RPMI8226 (cell line): ENCODE results near the gene MEDAG.

Experiments used
- DNase-seq: peaks from one replicate; pipeline ENCODE4 v3.0.0-alpha.2; 2015

Gene MEDAG

DNA sequence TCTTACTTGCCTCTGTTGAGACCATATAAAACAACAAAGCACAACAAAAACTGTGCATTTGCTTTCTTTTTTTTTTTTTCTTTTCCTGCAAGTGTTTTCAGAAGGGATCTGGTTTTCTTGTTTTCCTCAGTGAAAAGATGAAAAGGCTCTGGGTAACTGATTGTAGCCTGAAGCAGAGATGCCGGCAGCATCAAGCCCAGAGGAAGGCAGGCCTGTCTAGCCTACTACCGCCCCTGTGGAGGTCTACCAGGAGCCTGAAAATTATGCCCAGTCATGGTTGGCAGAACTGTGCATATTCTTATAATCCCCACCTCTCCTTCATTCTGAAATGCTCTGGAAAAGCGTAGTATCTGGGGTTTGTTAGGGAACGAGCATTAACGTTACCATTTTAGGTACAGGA lies 32.6 kb upstream of the MEDAG start:
- no peak for DNase-seq

DNA sequence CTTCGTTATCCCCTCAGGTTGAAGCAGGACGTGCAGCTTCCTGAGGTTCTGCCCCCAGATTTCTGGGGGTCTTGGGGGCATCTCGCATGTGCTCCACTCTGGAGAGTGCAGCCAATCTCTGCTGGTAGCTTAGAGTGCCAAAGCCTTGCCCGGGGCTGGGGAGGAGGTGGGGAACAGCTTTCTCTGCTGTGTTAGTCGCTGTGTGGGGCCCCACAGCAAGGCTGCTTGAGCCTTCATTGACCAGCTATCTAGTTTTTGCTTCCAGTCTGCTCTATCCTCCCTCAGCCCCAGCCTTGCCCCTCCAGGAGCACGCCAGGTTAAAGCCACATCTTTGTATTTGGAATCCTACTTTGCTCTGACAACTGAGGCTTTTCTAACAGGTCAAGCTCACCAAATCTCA lies 32.0 kb upstream of the MEDAG start:
- DNase-seq: no peak

DNA sequence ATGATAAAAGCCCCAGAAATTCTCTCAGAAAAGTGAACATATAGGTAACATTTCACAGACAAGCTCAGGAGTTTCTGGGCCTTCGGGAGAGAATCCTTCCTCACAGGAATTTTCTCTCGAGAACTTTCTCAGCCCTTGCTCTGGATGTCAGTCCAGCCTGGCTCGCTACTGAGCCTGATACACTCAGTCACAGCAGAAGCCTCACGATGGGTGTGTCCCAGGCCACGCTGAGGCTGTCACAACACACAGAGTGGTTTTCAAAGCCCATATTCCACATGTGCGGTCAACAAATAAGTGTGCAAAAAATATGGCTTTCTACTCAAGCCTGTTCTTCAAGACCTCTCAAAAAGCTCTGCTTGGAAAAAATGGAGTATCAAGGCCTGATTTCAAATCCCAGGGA lies 31.5 kb upstream of the MEDAG start:
- no peak for DNase-seq

- no peak for DNase-seq
Measured at GRCh38 chr13:30877335-30877734, 28.7 kb upstream of the MEDAG start.

DNA sequence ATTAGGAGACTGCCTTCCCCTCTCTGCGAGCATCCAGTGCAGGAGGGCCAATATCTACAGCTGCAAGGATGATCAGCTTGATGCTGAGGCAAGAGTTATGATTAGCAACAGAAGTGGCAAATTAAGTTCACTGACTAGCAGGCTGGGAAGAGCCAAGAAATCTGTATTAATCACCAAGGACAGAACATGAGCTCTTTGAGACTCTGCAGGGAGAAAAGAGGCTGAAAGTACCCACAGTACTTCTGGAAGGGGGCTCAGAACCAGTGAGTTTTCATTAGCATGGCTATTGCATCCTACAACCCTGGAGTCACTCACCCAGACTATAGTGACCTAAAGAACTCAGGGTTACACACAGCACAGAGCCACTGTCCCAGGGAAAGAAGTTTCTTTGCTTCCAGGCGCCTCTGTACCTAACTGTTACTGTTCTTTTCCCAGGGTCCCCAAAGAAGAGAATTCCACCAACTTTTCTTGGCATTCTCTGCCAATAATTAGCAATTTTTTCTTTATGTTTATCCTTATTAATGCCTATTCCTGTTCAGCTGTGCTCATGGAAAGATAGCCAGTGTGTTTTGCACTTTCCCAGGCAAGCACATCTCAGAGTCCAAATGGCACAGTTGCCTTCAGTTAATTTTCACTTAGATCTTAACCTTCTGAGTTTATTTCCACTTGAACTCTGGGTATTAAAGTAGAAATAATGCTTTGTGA lies 25.8 kb upstream of the MEDAG start:
- DNase-seq: no peak

GRCh38 chr13:30880856-30881155 lies 25.3 kb upstream of the MEDAG start:
- DNase-seq: no peak

GRCh38 chr13:30881191-30881651 lies 24.9 kb upstream of the MEDAG start:
- DNase-seq: no peak

DNA sequence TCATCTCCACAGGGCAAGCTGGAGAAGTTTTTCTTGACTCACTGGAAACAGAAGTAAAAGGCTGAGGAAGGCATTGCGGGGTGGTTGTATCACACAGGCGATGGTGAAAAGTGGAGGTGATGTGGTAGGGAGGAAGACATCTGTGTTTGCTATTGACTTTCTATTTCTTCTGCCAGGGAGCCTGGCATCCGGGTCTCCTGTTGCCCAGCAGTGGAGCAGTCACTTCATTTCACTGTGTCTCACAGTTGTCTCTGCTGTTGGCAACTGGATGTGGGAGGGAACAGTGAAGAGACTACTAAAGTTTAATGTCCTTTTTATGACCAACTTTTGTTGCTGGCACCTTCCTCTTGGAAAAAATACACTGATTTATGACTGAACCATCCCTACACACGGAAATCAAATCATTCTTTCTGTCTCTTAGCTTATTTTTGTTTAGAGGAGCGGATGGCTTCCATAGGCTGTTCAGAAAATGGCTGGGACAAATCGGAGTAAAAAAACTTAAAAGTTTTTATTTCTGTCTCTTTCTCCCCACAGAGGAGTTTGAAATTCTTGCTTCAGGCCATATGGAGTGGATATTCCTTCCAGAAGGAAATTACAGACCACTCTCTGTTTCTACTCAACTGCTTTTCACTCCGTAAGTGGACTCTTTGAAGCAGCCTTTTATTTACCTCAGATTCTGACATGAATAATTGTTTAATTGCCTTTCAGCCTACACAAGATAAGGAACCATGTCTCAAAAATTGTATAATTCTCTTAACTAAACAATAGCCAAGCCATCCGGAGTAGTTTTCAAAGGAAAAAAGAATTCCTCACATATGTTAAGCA lies 23.8 kb upstream of the MEDAG start:
- DNase-seq: no peak

- DNase-seq: no peak
Measured at GRCh38 chr13:30882996-30883766, 22.9 kb upstream of the MEDAG start.

DNA sequence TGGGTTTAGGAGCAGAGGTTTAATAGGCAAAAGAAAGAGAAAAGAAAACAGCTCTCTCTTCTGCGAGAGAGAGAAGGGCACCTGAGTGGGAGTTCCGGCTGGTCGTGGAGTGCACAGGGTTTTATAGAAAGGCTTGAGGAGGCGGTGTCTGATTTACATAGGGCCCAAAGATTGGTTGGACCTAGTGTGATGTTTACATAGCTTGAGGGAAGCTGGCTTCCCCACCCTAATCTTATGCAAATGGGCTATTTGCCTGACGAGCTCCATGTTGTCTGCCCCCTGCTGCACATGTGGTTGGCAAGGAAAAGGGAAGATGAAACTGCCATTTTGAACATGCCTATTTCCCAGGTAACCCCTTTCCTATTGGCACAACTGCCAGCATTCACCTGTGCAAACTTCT lies 21.5 kb upstream of the MEDAG start:
- DNase-seq: no peak

- no peak for DNase-seq
Measured at GRCh38 chr13:30889196-30889690, 16.8 kb upstream of the MEDAG start.

DNA sequence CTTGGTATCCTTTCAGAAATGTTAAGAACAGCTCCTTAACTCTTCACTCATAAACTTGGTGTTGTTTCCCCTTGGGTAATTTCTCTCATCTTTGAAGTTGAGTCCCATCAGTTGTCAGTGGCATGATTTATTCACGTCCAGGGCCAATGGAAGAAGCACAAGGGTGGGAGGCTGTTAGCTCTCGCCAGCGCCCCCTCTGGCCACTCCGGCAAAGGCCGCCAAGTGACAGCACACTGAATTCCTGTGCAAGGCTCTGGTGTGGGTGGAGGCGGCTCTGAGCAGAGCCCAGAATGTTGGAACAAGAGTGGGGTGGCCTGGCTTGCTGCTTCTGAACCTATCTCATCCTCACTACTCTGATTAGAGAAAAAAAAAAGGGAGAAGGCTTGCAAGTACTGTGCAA lies 13.1 kb upstream of the MEDAG start:
- peak; percentile 7 for DNase-seq

GRCh38 chr13:30895773-30896172 lies 10.3 kb upstream of the MEDAG start:
- no peak for DNase-seq

- no peak for DNase-seq
Measured at GRCh38 chr13:30898070-30898469, 8.0 kb upstream of the MEDAG start.

DNA sequence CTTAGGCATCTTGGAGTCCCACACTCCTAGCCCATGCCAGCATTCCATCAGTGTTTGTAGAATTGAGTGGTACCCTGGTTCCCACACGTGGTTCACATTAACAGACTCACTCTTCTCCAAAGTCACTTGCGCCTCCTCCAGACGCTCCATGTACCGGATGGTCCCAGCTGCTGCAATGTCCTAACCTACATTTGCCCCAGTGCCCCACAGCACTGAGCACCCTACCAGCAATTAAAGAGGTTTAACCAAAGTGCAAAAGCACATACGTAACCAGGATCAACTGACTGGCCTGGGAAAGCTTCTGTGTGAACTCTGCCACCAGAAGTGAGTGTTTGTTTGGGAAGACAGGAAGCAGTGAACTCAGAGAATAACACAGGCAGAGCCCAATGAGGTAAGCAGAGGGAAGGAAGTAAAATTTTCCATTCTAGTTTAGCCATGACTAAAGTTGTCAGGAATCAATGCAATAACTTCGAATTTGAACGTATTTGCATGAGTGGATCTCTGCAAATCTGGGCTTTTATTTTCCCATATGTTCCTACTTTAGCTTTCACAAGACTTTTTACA lies 7.3 kb upstream of the MEDAG start:
- no peak for DNase-seq

- no peak for DNase-seq
Measured at GRCh38 chr13:30900436-30900835, 5.6 kb upstream of the MEDAG start.

GRCh38 chr13:30900952-30901749 lies 4.9 kb upstream of the MEDAG start:
- DNase-seq: no peak

DNA sequence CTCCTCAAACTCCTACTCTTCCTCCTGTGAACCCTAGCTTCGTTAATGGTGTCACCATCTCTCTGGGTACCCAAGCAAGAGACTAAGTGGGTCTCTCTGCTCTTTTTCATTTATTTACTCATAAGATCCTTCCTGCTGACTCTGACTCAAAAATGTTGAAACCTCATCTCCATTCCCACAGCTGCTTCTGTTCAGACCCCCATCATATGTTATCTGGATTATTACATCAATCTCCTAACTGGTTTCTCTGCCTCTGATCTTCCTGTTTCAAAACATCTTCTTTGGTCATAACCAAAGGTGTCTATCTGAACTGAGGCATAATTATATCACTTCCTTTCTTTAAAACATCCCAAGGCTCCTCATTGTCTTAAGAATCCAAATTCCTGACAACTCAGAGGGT lies 2.0 kb upstream of the MEDAG start:
- DNase-seq: no peak

DNA sequence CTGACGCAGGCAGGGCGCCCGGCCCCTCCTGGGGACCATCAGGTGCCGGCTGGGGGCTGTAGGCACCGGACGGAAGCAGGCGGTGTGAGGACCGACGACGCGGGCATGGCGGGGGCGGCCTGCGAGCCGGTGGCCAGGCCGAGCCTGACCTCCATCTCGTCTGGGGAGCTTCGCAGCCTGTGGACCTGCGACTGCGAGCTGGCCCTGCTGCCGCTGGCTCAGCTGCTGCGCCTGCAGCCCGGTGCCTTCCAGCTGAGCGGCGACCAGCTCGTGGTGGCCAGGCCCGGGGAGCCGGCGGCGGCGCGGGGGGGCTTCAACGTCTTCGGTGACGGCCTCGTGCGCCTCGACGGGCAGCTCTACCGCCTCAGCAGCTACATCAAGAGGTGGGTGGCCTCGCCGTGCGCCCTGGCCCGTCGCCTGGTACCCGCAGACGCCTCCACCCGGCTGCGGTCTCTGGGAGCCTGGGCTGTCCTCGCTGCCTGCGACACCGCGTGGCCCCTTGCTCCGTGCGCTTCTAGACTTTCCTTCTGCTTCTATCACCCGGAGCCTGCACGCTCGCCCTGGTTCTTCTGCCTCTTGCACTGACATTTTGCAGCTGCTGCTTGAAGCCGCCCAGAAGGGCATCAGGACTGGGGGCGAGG lies 460 bp downstream of the MEDAG start:
- no peak for DNase-seq

DNA sequence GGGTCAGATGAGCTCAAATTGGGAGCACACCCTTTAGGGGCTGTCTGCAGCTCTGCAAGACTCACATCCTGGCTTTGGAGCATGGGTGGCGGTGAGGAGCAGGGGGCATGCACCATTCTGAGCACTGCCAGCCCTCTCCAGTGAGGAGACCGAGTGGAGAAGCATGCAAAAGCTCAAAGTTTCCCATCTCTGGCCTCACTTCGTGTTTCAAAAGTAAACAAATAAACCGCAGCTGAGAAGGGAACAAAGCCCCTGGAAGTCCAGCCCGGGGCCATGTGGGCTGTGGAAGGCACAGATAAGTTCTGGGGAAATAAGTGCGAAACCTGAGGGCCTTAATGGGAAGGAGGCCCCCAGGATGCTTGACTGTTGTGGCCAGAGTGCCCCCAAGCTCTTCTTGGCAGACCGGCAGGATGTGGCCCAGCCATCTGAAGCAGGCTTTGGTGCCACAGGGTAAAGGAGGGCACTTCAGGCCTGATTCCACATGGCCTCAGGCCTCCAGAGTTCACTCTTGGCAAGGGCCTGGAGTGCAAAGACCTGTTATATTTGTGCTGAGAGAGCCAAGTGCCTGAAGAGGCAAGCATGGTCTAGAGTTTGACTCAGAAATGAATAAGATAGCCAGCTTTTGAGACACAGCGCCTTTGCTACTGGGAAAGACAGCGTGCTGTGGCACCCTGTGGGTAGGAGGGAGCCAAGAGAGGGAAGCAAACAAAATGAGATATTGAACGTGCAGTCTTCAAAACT lies 1.2 kb downstream of the MEDAG start:
- DNase-seq: no peak

GRCh38 chr13:30908416-30908980 lies 2.4 kb downstream of the MEDAG start:
- DNase-seq: no peak
